PC-3 (cell line): Measurements from ENCODE around the gene SHLD1. TPM values are rescaled to one million over a fixed set of nuclear protein-coding genes. Genes with fewer than 3 reads are reported as not detected.

Experiments used
- ATAC-seq: fragments of 200-7000 bp; cut with Tn5 transposase; 2 replicates; pipeline ENCODE4 v1.9.1; 2020; ENCODE audit warnings: mild to moderate bottlenecking, moderate library complexity
- BruUV-seq: library from RNA; stranded (reverse); fragments of 400-500 nt; replicated peaks from 2 replicates; lab custom pipeline; 2021; lab: Mats Ljungman, UMichigan
- CTCF ChIA-PET: fragments of 300-600 bp; sonication (Branson Sonifier 250); formaldehyde crosslinking; loops from one replicate; lab custom pipeline; 2022; ENCODE audit warnings: antibody characterized with exemption; lab: Charles Lee
- POLR2A ChIA-PET: fragments of 300-600 bp; sonication (Branson Sonifier 250); formaldehyde crosslinking; loops from one replicate; lab custom pipeline; 2022; ENCODE audit warnings: antibody characterized with exemption; ENCODE audit not compliant: unreplicated experiment; lab: Charles Lee
- DNase-seq: peaks from one replicate; pipeline ENCODE4 v3.0.0-alpha.2; 2015
- H2AFZ ChIP-seq: fragments of 300-600 bp; sonication (generic); 2 replicates; pipeline ENCODE4 v1.6.0; 2016; ENCODE audit warnings: antibody characterized with exemption, low read length
- H3F3A ChIP-seq: fragments of 300-600 bp; sonication (generic); one replicate; pipeline ENCODE4 v1.6.0; 2017; ENCODE audit warnings: antibody characterized with exemption, low read length, control low read depth, mild to moderate bottlenecking; ENCODE audit not compliant: unreplicated experiment
- H3K27ac ChIP-seq: fragments of 300-600 bp; sonication (generic); 2 replicates; pipeline ENCODE4 v1.5.1; 2016; ENCODE audit warnings: mild to moderate bottlenecking, low read length
- H3K27me3 ChIP-seq: fragments of 300-600 bp; sonication (generic); 2 replicates; pipeline ENCODE4 v1.6.1; 2016; ENCODE audit warnings: low read length, mixed read lengths
- H3K36me3 ChIP-seq: fragments of 300-600 bp; sonication (generic); 2 replicates; pipeline ENCODE4 v1.6.1; 2016; ENCODE audit warnings: low read depth, mixed run types, low read length, mixed read lengths
- H3K4me1 ChIP-seq: fragments of 300-600 bp; sonication (generic); 2 replicates; pipeline ENCODE4 v1.5.1; 2016; ENCODE audit warnings: low read length; ENCODE audit not compliant: insufficient read depth
- H3K4me2 ChIP-seq: fragments of 300-600 bp; sonication (generic); 2 replicates; pipeline ENCODE4 v1.6.0; 2016; ENCODE audit warnings: low read length
- H3K4me3 ChIP-seq: fragments of 300-600 bp; sonication (generic); 2 replicates; pipeline ENCODE4 v1.5.1; 2016; ENCODE audit warnings: mild to moderate bottlenecking, low read length, mixed read lengths
- H3K79me2 ChIP-seq: fragments of 300-600 bp; sonication (generic); 2 replicates; pipeline ENCODE4 v1.6.1; 2017; ENCODE audit warnings: low read length, mixed read lengths
- H3K9ac ChIP-seq: fragments of 300-600 bp; sonication (generic); 2 replicates; pipeline ENCODE4 v1.6.0; 2016; ENCODE audit warnings: mild to moderate bottlenecking, low read length
- H3K9me2 ChIP-seq: fragments of 300-600 bp; sonication (generic); replicated peaks from 2 replicates; pipeline ENCODE4 v1.6.1; 2016; ENCODE audit warnings: mixed run types, low read length, mixed read lengths
- H3K9me3 ChIP-seq: fragments of 300-600 bp; sonication (generic); 2 replicates; pipeline ENCODE4 v1.6.1; 2016; ENCODE audit warnings: low read length, mixed read lengths
- H4K20me1 ChIP-seq: fragments of 300-600 bp; sonication (generic); 2 replicates; pipeline ENCODE4 v1.6.1; 2016; ENCODE audit warnings: low read length, mixed read lengths
- EZH2 ChIP-seq: fragments of 300-600 bp; sonication (generic); IDR thresholded peaks from one replicate; pipeline ENCODE4 v1.6.1; 2017; ENCODE audit warnings: antibody characterized with exemption, mild to moderate bottlenecking, low read length; ENCODE audit not compliant: unreplicated experiment
- EZH2phosphoT487 ChIP-seq: fragments of 300-600 bp; sonication (generic); IDR thresholded peaks from 2 replicates; pipeline ENCODE4 v1.6.1; 2018; ENCODE audit warnings: mild to moderate bottlenecking, antibody characterized with exemption, low read length, borderline replicate concordance
- intact Hi-C: fragments of 100-400 bp; cut with micrococcal nuclease; formaldehyde crosslinking; loops from 2 replicates; pipeline ENCODE4 v1.9.0; 2023
- total RNA-seq: library from RNA; depleted of rRNA; stranded (reverse); fragments of >200 nt; gene quantifications from 2 replicates; pipeline ENCODE4 v1.2.3, GENCODE V29; 2014
- TF ChIP-seq, protein P1 (sequence below): fragments of 300-600 bp; sonication (generic); conservative IDR thresholded peaks from 2 replicates; pipeline ENCODE4 v1.5.1; 2017; ENCODE audit warnings: antibody characterized with exemption, low read depth, mild to moderate bottlenecking, low read length

SHLD1 gene
- total RNA-seq, 1 experiment from 2014 or later: 3.4 TPM

DNA sequence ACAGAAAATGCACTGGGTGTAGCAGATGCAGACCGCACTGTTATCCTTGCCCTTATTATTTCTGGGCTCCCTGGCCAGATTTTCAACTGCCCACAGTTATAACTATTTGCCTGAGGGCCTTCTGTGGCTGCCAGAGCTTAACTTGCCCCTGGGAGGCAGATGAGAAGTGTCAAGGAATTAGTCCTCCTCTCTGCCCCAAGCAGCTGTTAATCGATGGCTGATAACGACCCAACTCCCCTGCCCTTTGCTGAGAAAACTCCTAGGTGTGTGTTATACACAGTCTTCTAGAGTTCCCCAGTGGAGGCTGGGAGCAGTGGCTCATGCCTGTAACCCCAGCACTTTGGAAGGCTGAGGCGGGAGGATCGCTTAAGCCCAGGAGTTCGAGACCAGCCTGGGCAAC, 44.4 kb upstream of the SHLD1 start:
- no peaks in the 10 kb centered on the region for H3K79me2 ChIP-seq
- H3K4me3 ChIP-seq: no peak overlapping the region
- no peak overlapping the region for H3K9ac ChIP-seq
- peaks cover 5% of the 10 kb centered on the region; the same call in 1 of the 2 replicates for H3K4me1 ChIP-seq
- no peaks in the 10 kb centered on the region for H3K9me3 ChIP-seq
- H2AFZ ChIP-seq: no peak overlapping the region
- ChIA-PET CTCF (no interaction called here), POLR2A (no interaction called here)
- no peaks in the 10 kb centered on the region for H3K27me3 ChIP-seq
- no peak overlapping the region for H3K4me2 ChIP-seq
- TF ChIP-seq, protein P1, sequence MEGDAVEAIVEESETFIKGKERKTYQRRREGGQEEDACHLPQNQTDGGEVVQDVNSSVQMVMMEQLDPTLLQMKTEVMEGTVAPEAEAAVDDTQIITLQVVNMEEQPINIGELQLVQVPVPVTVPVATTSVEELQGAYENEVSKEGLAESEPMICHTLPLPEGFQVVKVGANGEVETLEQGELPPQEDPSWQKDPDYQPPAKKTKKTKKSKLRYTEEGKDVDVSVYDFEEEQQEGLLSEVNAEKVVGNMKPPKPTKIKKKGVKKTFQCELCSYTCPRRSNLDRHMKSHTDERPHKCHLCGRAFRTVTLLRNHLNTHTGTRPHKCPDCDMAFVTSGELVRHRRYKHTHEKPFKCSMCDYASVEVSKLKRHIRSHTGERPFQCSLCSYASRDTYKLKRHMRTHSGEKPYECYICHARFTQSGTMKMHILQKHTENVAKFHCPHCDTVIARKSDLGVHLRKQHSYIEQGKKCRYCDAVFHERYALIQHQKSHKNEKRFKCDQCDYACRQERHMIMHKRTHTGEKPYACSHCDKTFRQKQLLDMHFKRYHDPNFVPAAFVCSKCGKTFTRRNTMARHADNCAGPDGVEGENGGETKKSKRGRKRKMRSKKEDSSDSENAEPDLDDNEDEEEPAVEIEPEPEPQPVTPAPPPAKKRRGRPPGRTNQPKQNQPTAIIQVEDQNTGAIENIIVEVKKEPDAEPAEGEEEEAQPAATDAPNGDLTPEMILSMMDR: no peak
- TF ChIP-seq EZH2 (no peak), EZH2phosphoT487 (no peak)
- intact Hi-C loops: no loop called here
- H3K9me2 ChIP-seq: no peaks in the 10 kb centered on the region
- H3K36me3 ChIP-seq: no peaks in the 10 kb centered on the region
- BruUV-seq: no TSS peak
- no peak for DNase-seq
- no peak for ATAC-seq
- no peak overlapping the region for H3K27ac ChIP-seq
- H3F3A ChIP-seq: no peaks in the 10 kb centered on the region
- no peaks in the 10 kb centered on the region for H4K20me1 ChIP-seq

DNA sequence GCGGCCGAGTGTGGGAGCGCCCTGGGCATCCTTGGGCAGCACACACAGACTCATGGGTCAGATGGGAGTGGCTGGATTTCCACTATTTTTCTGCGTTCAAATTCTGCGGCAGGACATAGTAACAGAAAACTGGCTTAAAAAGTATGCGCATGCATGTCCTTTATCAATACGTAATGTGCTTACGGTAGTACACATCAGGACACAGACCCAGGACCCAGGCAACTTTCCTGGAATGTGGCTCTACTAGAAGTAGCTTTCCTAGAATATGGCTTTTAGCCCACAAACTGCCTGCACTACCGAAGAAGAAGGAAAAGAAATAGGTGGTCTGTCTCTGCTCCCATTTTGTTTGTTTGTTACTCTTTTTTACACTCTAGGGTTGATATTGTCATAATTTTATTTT, 43.4 kb upstream of the SHLD1 start:
- H3K9me3 ChIP-seq: no peaks in the 10 kb centered on the region
- DNase-seq (no peak), ATAC-seq (no peak)
- no peak for TF ChIP-seq EZH2phosphoT487
- TF ChIP-seq, protein P1: no peak
- TF ChIP-seq EZH2: no peak
- intact Hi-C loops: no loop called here
- BruUV-seq: no TSS peak
- no peaks in the 10 kb centered on the region for H4K20me1 ChIP-seq
- H3K4me2 ChIP-seq: no peak overlapping the region
- no peak overlapping the region for H3K4me3 ChIP-seq
- ChIA-PET POLR2A (interaction anchor here (0.6 kb wide), 1 partner anchor 60 kb away, joined by 4 read pairs; no protein-coding TSS in a partner anchor), CTCF (no interaction called here)
- peaks cover 5% of the 10 kb centered on the region; the same call in 1 of the 2 replicates for H3K4me1 ChIP-seq
- H3K27me3 ChIP-seq: no peaks in the 10 kb centered on the region
- no peaks in the 10 kb centered on the region for H3K79me2 ChIP-seq
- H2AFZ ChIP-seq: no peak overlapping the region
- H3F3A ChIP-seq: no peaks in the 10 kb centered on the region
- H3K9me2 ChIP-seq: no peaks in the 10 kb centered on the region
- H3K36me3 ChIP-seq: no peaks in the 10 kb centered on the region
- H3K9ac ChIP-seq: no peak overlapping the region
- no peak overlapping the region for H3K27ac ChIP-seq

DNA sequence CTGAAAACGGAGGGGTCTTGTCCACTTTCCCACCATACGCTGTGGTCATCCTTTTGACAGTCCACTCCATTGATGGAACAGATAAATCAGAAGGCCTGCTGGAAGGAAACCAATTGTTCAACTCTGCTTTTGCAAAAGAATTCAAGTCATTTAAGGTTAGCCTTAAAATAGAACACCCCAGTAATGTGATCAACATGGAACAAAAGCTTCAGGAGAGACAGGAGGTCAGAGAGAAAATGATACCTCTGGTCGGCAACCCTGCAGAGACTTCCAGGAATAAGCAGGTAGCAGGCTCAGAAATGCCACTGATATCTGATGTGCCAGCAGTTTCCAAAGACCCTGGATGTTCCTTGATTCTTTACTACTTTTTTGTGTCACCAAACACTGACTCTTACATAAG, 39.6 kb upstream of the SHLD1 start:
- no peaks in the 10 kb centered on the region for H3F3A ChIP-seq
- H3K27ac ChIP-seq: no peak overlapping the region
- no peak for TF ChIP-seq EZH2phosphoT487
- no peak for TF ChIP-seq EZH2
- TF ChIP-seq, protein P1: no peak
- H3K4me2 ChIP-seq: no peak overlapping the region
- no peaks in the 10 kb centered on the region for H3K9me2 ChIP-seq
- no peak overlapping the region for H3K4me3 ChIP-seq
- H3K4me1 ChIP-seq: peaks cover 17% of the 10 kb centered on the region
- no peak overlapping the region for H2AFZ ChIP-seq
- POLR2A ChIA-PET: no interaction called here
- BruUV-seq: no TSS peak
- no peak overlapping the region for H3K9ac ChIP-seq
- intact Hi-C loops: no loop called here
- no peaks in the 10 kb centered on the region for H3K79me2 ChIP-seq
- no peaks in the 10 kb centered on the region for H3K27me3 ChIP-seq
- no peaks in the 10 kb centered on the region for H4K20me1 ChIP-seq
- CTCF ChIA-PET: no interaction called here
- DNase-seq (no peak), ATAC-seq (no peak)
- H3K9me3 ChIP-seq: no peaks in the 10 kb centered on the region
- no peaks in the 10 kb centered on the region for H3K36me3 ChIP-seq
